OCI-LY7 (cell line): ENCODE results near the gene FGD4.

Experiments used
- EZH2phosphoT487 ChIP-seq: fragments of 200-600 bp; sonication (generic); IDR thresholded peaks from 2 replicates; pipeline ENCODE4 v1.6.1; 2018; ENCODE audit warnings: low read depth, borderline replicate concordance, mild to moderate bottlenecking, mixed run types, antibody characterized with exemption, low read length, moderate library complexity, mixed read lengths
- TF ChIP-seq, protein P1 (sequence below): fragments of 200-600 bp; sonication (generic); conservative IDR thresholded peaks from 2 replicates; pipeline ENCODE4 v1.5.1; 2014; ENCODE audit warnings: mild to moderate bottlenecking, antibody characterized with exemption, low read length, moderate library complexity, mixed read lengths

- TF ChIP-seq, protein P1, sequence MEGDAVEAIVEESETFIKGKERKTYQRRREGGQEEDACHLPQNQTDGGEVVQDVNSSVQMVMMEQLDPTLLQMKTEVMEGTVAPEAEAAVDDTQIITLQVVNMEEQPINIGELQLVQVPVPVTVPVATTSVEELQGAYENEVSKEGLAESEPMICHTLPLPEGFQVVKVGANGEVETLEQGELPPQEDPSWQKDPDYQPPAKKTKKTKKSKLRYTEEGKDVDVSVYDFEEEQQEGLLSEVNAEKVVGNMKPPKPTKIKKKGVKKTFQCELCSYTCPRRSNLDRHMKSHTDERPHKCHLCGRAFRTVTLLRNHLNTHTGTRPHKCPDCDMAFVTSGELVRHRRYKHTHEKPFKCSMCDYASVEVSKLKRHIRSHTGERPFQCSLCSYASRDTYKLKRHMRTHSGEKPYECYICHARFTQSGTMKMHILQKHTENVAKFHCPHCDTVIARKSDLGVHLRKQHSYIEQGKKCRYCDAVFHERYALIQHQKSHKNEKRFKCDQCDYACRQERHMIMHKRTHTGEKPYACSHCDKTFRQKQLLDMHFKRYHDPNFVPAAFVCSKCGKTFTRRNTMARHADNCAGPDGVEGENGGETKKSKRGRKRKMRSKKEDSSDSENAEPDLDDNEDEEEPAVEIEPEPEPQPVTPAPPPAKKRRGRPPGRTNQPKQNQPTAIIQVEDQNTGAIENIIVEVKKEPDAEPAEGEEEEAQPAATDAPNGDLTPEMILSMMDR: no peak
- no peak for TF ChIP-seq EZH2phosphoT487
Measured at GRCh38 chr12:32551058-32551457, 151.7 kb downstream of the FGD4 start.
